Neural crest cell (in vitro differentiated cells): ENCODE data around the gene SLC39A6. TPM values are rescaled to one million over a fixed set of nuclear protein-coding genes. Genes with fewer than 3 reads are reported as not detected.
"Not testable (repeated sequence)": the region's sequence is repeated elsewhere in the genome, so short reads cannot be mapped to it uniquely, and the experiment has no call there.

Experiments used
- DNase-seq: peaks from one replicate; pipeline ENCODE4 v3.0.0; 2021; ENCODE audit warnings: low read depth, mixed read lengths, low spot score
- H3K27ac Mint-ChIP-seq: one replicate; pipeline ENCODE4 v1.8.0; 2021; ENCODE audit warnings: mild to moderate bottlenecking, mixed read lengths; ENCODE audit not compliant: unreplicated experiment
- H3K27me3 Mint-ChIP-seq: 2 replicates; pipeline ENCODE4 v1.8.0; 2021; ENCODE audit warnings: low read depth, mild to moderate bottlenecking, mixed read lengths
- H3K36me3 Mint-ChIP-seq: 2 replicates; pipeline ENCODE4 v1.8.0; 2021; ENCODE audit warnings: low read depth, mild to moderate bottlenecking, mixed read lengths
- H3K4me1 Mint-ChIP-seq: 2 replicates; pipeline ENCODE4 v1.8.0; 2021; ENCODE audit warnings: mixed read lengths
- H3K4me3 Mint-ChIP-seq: one replicate; pipeline ENCODE4 v1.8.0; 2021; ENCODE audit warnings: mild to moderate bottlenecking, mixed read lengths
- H3K9me3 Mint-ChIP-seq: 2 replicates; pipeline ENCODE4 v1.8.0; 2021; ENCODE audit warnings: mixed read lengths
- total RNA-seq: library from RNA; stranded (reverse); gene quantifications from 2 replicates; pipeline ENCODE4 v1.2.1, GENCODE V29; 2021
- TF ChIP-seq, protein P1 (sequence below): fragments of 200-600 bp; sonication (generic); conservative IDR thresholded peaks from 2 replicates; pipeline ENCODE4 v1.5.0; 2021; ENCODE audit warnings: antibody characterized with exemption, mild to moderate bottlenecking

Gene SLC39A6
- total RNA-seq, 1 donor from 2014 or later = 101 TPM

DNA sequence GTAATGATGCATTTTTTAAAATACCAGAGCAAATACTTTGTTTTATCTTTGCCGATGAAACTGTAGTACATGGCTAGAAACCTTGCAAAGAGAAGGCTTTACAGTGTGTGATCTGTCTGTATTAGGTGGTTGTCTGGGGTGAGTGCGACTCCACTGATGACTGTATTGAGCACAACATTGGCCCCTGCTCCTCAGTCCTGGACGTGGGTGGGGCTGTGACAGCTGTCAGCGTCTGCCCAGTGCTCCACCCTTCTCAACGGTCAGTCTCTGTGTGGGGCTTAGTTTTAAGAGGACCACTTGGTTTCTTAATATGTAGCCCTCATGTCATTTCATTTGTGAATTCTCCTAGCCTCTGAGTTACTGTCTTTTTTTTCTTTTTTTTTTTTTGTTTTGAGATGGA, 40.8 kb upstream of the SLC39A6 start:
- no peaks in the 10 kb centered on the region for H3K27me3 Mint-ChIP-seq
- H3K4me3 Mint-ChIP-seq = no peak overlapping the region
- TF ChIP-seq, protein P1, sequence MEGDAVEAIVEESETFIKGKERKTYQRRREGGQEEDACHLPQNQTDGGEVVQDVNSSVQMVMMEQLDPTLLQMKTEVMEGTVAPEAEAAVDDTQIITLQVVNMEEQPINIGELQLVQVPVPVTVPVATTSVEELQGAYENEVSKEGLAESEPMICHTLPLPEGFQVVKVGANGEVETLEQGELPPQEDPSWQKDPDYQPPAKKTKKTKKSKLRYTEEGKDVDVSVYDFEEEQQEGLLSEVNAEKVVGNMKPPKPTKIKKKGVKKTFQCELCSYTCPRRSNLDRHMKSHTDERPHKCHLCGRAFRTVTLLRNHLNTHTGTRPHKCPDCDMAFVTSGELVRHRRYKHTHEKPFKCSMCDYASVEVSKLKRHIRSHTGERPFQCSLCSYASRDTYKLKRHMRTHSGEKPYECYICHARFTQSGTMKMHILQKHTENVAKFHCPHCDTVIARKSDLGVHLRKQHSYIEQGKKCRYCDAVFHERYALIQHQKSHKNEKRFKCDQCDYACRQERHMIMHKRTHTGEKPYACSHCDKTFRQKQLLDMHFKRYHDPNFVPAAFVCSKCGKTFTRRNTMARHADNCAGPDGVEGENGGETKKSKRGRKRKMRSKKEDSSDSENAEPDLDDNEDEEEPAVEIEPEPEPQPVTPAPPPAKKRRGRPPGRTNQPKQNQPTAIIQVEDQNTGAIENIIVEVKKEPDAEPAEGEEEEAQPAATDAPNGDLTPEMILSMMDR = no peak
- peaks cover 26% of the 10 kb centered on the region for H3K36me3 Mint-ChIP-seq
- H3K4me1 Mint-ChIP-seq = no peaks in the 10 kb centered on the region
- DNase-seq = no peak
- H3K9me3 Mint-ChIP-seq = no peaks in the 10 kb centered on the region
- no peak overlapping the region for H3K27ac Mint-ChIP-seq

DNA sequence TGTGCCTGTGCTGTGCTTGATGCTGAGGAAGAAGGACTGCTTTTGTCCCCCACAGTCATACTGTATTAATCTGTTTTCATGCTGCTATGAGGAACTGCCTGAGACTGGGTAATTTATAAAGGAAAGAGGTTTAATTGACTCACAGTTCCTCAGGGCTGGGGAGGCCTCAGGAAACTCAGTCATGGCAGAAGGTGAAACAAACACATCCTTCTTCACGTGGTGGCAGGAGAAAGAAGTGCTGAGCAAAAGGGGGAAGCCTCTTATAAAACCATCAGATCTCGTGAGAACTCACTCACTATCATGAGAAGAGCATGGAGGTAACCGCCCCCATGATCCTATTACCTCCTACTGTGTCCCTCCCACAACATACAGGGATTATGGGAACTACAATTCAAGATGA, 39.2 kb upstream of the SLC39A6 start:
- peaks cover 30% of the 10 kb centered on the region for H3K36me3 Mint-ChIP-seq
- not testable (repeated sequence) for H3K27ac Mint-ChIP-seq, H3K27me3 Mint-ChIP-seq, H3K4me1 Mint-ChIP-seq, H3K4me3 Mint-ChIP-seq, DNase-seq, H3K9me3 Mint-ChIP-seq

DNA sequence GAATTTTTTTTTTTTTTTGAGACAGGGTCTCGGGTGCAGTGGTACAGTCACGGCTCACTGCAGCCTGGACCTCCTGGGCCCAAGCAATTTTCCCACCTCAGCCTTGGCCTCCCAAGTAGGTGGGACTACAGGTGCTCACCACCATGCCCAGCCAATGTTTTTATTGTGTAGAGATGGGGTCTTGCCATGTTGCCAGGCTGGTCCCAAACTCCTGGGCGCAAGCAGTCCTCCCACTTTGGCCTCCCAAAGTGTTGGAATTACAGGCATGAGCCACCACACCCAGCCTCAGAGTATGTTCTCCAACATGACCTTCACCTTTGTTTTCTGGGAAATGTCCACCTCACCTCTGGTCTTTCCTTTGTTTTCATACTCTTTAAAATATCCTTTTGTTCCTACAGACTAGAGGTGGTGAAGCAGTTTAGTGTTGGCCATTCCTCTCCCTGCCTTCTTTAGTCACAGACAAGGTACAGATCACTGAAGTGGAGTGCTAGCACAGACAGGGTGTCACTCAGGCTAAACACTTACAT, 38.6 kb upstream of the SLC39A6 start:
- H3K27ac Mint-ChIP-seq = no peak overlapping the region
- H3K4me3 Mint-ChIP-seq = no peak overlapping the region
- DNase-seq = no peak
- peaks cover 32% of the 10 kb centered on the region for H3K36me3 Mint-ChIP-seq
- no peaks in the 10 kb centered on the region for H3K4me1 Mint-ChIP-seq
- H3K27me3 Mint-ChIP-seq = no peaks in the 10 kb centered on the region
- TF ChIP-seq, protein P1 = no peak
- H3K9me3 Mint-ChIP-seq = no peaks in the 10 kb centered on the region

DNA sequence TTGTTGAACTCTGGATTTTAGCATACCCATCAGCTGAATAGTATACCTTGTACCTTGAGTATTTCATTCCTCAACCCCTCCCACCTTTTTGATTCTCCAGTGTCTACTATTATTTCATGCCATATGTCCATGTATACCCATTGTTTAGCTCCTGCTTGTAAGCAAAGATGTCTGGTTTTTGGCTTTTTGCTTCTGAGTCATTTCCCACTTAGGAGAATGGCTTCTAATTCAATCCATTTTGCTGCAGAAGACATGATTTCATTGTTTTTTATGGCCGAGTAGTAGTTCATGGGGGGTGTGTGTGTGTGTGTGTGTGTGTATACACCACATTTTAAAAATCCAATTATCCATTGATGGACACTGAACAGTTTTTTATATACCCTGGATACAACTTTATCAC, 33.8 kb upstream of the SLC39A6 start:
- Mint-ChIP-seq H3K4me3 (no peak overlapping the region), H3K9me3 (no peaks in the 10 kb centered on the region), H3K36me3 (peaks cover 27% of the 10 kb centered on the region), H3K27me3 (no peaks in the 10 kb centered on the region), H3K4me1 (no peaks in the 10 kb centered on the region), H3K27ac (no peak overlapping the region)
- TF ChIP-seq, protein P1 = no peak
- DNase-seq = no peak

DNA sequence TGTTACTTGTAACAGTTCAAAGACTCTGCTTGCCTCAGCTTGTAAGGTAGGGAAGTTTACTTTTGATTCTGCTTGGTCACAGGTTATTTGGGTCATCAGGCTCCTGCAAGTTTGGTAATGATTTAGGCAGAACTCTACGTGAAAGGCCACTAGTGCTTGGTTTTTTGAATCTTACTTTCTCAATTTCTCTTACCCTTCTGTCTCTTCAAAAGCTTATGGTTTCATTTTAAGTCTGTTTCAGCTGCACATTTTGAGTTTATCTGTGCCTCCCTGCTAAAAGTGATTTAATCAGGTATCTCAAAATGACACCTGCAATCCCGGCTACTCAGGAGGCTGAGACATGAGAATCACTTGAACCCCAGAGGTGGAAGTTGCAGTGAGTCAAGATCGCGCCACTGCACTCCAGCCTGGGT, 31.8 kb upstream of the SLC39A6 start:
- Mint-ChIP-seq H3K27ac (no peak overlapping the region), H3K27me3 (no peaks in the 10 kb centered on the region), H3K4me1 (no peaks in the 10 kb centered on the region), H3K4me3 (no peak overlapping the region), H3K9me3 (no peaks in the 10 kb centered on the region), H3K36me3 (peaks cover 23% of the 10 kb centered on the region)
- TF ChIP-seq, protein P1 = no peak
- DNase-seq = no peak

DNA sequence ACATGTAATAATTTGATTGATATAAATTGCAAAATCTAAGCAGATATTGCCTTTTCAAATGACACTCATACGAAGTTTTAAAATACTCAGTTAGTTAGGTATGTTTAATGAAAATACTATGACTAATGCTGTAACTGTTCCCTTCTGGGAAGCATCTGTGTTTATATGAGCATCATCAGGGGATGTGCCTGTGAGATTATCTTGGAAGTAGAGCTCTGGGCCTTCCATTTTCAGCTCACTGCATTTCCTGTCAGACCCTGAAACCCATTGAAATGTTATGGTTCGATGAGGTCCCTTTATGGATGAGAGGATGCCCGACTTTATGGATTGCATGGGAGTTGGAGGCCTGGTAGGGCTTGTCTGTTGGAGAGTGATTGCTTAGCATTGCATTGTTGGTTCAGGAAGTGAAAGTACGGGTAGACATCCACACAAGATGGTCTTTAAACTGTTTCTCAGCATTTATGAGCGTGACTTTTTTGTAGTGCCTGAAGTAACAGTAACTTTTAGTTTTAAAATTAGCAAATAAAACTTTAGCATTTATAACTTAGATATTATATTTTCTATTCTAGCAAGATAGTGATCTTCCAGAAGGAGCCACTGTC, 29.2 kb upstream of the SLC39A6 start:
- Mint-ChIP-seq H3K27ac (no peak overlapping the region), H3K4me1 (no peaks in the 10 kb centered on the region), H3K4me3 (no peak overlapping the region), H3K36me3 (peaks cover 17% of the 10 kb centered on the region), H3K27me3 (no peaks in the 10 kb centered on the region), H3K9me3 (no peaks in the 10 kb centered on the region)
- no peak for DNase-seq
- TF ChIP-seq, protein P1 = no peak
